GM19324 (cell line): Measurements from ENCODE around the gene OAS1.

ENCODE experiments used
- ATAC-seq: cut with Tn5 transposase; IDR thresholded peaks from one replicate; pipeline ENCODE4 v1.9.1; 2021; ENCODE audit warnings: mild to moderate bottlenecking, moderate library complexity; ENCODE audit not compliant: unreplicated experiment, low FRiP score

OAS1 gene

GRCh38 chr12:112963227-112963861 lies 56.6 kb downstream of the OAS1 start:
- no peak for ATAC-seq

DNA sequence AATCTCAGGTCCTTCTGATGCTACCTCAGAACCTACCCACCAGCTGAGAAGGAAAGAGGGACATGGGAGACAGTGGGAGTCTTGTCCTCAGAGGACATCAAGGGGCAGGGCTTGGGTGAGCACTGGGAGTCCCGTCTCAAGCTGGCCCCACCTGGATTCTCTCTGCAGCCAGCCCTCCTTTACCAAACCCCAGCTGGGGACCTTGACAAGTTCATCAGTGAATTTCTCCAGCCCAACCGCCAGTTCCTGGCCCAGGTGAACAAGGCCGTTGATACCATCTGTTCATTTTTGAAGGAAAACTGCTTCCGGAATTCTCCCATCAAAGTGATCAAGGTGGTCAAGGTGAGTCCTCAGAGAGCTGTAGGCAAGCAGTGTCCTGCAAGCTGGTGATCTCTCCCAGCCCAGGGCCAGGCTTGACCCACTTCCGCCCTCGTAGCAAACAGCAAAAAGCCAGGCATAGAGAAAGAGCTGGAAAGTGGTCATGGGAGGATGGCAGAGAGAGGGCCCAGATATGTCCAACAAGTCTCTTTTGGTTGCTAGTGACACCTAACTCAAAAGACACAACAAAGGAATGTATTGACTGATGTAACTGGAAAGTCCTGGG lies 57.4 kb downstream of the OAS1 start:
- no peak for ATAC-seq

DNA sequence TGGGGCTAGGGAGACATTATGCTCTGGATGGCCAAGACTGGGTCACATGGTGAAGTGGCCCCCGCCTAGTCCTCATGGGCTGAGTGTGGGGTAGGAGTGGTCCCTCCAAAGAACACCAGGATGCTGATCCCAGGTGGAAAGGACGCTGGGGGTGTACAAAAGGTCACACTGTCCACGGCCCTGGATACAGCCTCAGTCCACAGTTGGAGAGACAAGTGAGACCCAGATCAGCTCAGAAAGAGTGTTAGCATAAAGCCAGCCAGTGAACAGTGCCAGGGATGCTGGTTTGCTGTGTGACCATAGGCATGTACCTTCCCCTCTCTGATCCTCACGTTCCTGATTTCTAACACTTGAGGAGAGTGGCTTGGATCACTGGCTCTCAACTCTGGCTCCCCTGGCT lies 58.2 kb downstream of the OAS1 start:
- no peak for ATAC-seq

DNA sequence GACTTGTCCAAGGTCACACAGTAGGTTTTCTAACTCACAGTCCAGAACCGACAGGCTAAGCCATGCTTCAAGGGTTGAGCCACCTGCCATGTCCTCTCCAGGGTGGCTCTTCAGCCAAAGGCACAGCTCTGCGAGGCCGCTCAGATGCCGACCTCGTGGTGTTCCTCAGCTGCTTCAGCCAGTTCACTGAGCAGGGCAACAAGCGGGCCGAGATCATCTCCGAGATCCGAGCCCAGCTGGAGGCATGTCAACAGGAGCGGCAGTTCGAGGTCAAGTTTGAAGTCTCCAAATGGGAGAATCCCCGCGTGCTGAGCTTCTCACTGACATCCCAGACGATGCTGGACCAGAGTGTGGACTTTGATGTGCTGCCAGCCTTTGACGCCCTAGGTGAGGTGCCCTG lies 58.9 kb downstream of the OAS1 start:
- ATAC-seq, result no peak

GRCh38 chr12:112967306-112967705 lies 60.5 kb downstream of the OAS1 start:
- ATAC-seq, result no peak

GRCh38 chr12:112967858-112968257 lies 61.1 kb downstream of the OAS1 start:
- ATAC-seq, result no peak
